ENCODE measurements around the gene CDC14A. TPM values are rescaled to one million over a fixed set of nuclear protein-coding genes. Genes with fewer than 3 reads are reported as not detected.
"Not testable (repeated sequence)": the region's sequence is repeated elsewhere in the genome, so short reads cannot be mapped to it uniquely, and the experiment has no call there.

CDC14A gene
- total RNA-seq, 1 experiment from 2014 or later: 8.3 TPM

- no peak for DNase-seq (ENCODE audit: low spot score)
Measured at GRCh38 chr1:100404821-100405220, 52.5 kb downstream of the CDC14A start.

GRCh38 chr1:100405902-100406301 is 53.6 kb downstream of the CDC14A start:
- not testable (repeated sequence) for DNase-seq (ENCODE audit: low spot score)

GRCh38 chr1:100407390-100407789 is 55.1 kb downstream of the CDC14A start:
- not testable (repeated sequence) for DNase-seq (ENCODE audit: low spot score)

GRCh38 chr1:100411019-100411418 is 58.7 kb downstream of the CDC14A start:
- DNase-seq (ENCODE audit: low spot score): no peak

- DNase-seq (ENCODE audit: low spot score): no peak
Measured at GRCh38 chr1:100411574-100411973, 59.3 kb downstream of the CDC14A start.

- DNase-seq (ENCODE audit: low spot score): no peak
Measured at GRCh38 chr1:100413035-100413434, 60.7 kb downstream of the CDC14A start.

- DNase-seq (ENCODE audit: low spot score): no peak
Measured at GRCh38 chr1:100414693-100415497, 62.6 kb downstream of the CDC14A start.

GRCh38 chr1:100415498-100415778 is 63.1 kb downstream of the CDC14A start:
- DNase-seq (ENCODE audit: low spot score): no peak

GRCh38 chr1:100419072-100419471 is 66.8 kb downstream of the CDC14A start:
- no peak for DNase-seq (ENCODE audit: low spot score)

GRCh38 chr1:100422065-100422464 is 69.8 kb downstream of the CDC14A start:
- DNase-seq (ENCODE audit: low spot score): no peak

GRCh38 chr1:100423832-100424337 is 71.6 kb downstream of the CDC14A start:
- no peak for DNase-seq (ENCODE audit: low spot score)

GRCh38 chr1:100428160-100428559 is 75.9 kb downstream of the CDC14A start:
- DNase-seq (ENCODE audit: low spot score): no peak

- no peak for DNase-seq (ENCODE audit: low spot score)
Measured at GRCh38 chr1:100430325-100430756, 78.0 kb downstream of the CDC14A start.

- no peak for DNase-seq (ENCODE audit: low spot score)
Measured at GRCh38 chr1:100431954-100432353, 79.6 kb downstream of the CDC14A start.

GRCh38 chr1:100433563-100433962 is 81.3 kb downstream of the CDC14A start:
- DNase-seq (ENCODE audit: low spot score): no peak

- no peak for DNase-seq (ENCODE audit: low spot score)
Measured at GRCh38 chr1:100434831-100435230, 82.5 kb downstream of the CDC14A start.

- no peak for DNase-seq (ENCODE audit: low spot score)
Measured at GRCh38 chr1:100438375-100438774, 86.1 kb downstream of the CDC14A start.

GRCh38 chr1:100438789-100439188 is 86.5 kb downstream of the CDC14A start:
- no peak for DNase-seq (ENCODE audit: low spot score)

GRCh38 chr1:100440075-100440809 is 87.9 kb downstream of the CDC14A start:
- DNase-seq (ENCODE audit: low spot score): peak; percentile 38

- DNase-seq (ENCODE audit: low spot score): no peak
Measured at GRCh38 chr1:100441146-100441545, 88.8 kb downstream of the CDC14A start.

- DNase-seq (ENCODE audit: low spot score): no peak
Measured at GRCh38 chr1:100441651-100442050, 89.3 kb downstream of the CDC14A start.

- DNase-seq (ENCODE audit: low spot score): peak; percentile 83
Measured at GRCh38 chr1:100443811-100444571, 91.7 kb downstream of the CDC14A start.

Data from A172 (cell line).